ENCODE data around the gene ASPSCR1. TPM values are rescaled to one million over a fixed set of nuclear protein-coding genes. Genes with fewer than 3 reads are reported as not detected.

The ASPSCR1 gene
- total and polyA plus RNA-seq, 9 of the 15 experiments (the other 6 are each of a cell fraction or from before 2014, with no cell fraction given) = 0.90 to 36.9 (median 11.6) TPM

GRCh38 chr17:81941484-81942166 is 35.8 kb upstream of the ASPSCR1 start (continued):
- TF ChIP-seq ZNF584 (CRISPR knock-in tag; IDR thresholded peaks at IDR 0.05; ENCODE audit: low read depth) (no peak), RAD21 (CRISPR knock-in tag; conservative IDR thresholded peaks at IDR 0.05 in 1 of 2, IDR thresholded peaks at IDR 0.05 in 1 of 2) (no peak), ZNF76 (CRISPR knock-in tag; IDR thresholded peaks at IDR 0.05; ENCODE audit: borderline replicate concordance) (no peak), PTBP1 (IDR thresholded peaks at IDR 0.05; ENCODE audit: low read depth, low read length) (no peak), DLX4 (CRISPR knock-in tag; IDR thresholded peaks at IDR 0.05) (no peak), PCBP2 (IDR thresholded peaks at IDR 0.05; ENCODE audit: low read depth, low read length, poor library complexity, severe bottlenecking) (no peak), HNRNPUL1 (IDR thresholded peaks at IDR 0.05; ENCODE audit: low read length) (no peak), PKNOX1 (IDR thresholded peaks at IDR 0.05) (0 out of 2 replicates have a peak, but pooled peaks have one; percentile 15), CBX3 (IDR thresholded peaks at IDR 0.05; ENCODE audit: borderline replicate concordance in 1 of 2, low read length in 2 of 2) (no peak), PCBP1 (IDR thresholded peaks at IDR 0.05; ENCODE audit: low read depth, low read length, poor library complexity, severe bottlenecking) (no peak), RBFOX2 (IDR thresholded peaks at IDR 0.05; ENCODE audit: low read depth, low read length) (0 out of 2 replicates have a peak, but pooled peaks have one; percentile 14), CREM (IDR thresholded peaks at IDR 0.05; ENCODE audit: low read depth) (0 out of 2 replicates have a peak, but pooled peaks have one; percentile 4), NELFE (IDR thresholded peaks at IDR 0.05; ENCODE audit: insufficient read depth, insufficient read length) (no peak), SFPQ (IDR thresholded peaks at IDR 0.05; ENCODE audit: low read depth, low read length) (no peak), TFAP4 (CRISPR knock-in tag; IDR thresholded peaks at IDR 0.05; ENCODE audit: borderline replicate concordance) (0 out of 2 replicates have a peak, but pooled peaks have one; percentile 20), TFE3 (CRISPR knock-in tag; IDR thresholded peaks at IDR 0.05) (no peak), CTCFL (IDR thresholded peaks at IDR 0.05; ENCODE audit: borderline replicate concordance, insufficient read depth, low read depth, low read length, poor library complexity, severe bottlenecking) (peak; percentile 61)

Measured in K562 (cell line).